ENCODE measurements around the gene MYH9.

Gene MYH9

DNA sequence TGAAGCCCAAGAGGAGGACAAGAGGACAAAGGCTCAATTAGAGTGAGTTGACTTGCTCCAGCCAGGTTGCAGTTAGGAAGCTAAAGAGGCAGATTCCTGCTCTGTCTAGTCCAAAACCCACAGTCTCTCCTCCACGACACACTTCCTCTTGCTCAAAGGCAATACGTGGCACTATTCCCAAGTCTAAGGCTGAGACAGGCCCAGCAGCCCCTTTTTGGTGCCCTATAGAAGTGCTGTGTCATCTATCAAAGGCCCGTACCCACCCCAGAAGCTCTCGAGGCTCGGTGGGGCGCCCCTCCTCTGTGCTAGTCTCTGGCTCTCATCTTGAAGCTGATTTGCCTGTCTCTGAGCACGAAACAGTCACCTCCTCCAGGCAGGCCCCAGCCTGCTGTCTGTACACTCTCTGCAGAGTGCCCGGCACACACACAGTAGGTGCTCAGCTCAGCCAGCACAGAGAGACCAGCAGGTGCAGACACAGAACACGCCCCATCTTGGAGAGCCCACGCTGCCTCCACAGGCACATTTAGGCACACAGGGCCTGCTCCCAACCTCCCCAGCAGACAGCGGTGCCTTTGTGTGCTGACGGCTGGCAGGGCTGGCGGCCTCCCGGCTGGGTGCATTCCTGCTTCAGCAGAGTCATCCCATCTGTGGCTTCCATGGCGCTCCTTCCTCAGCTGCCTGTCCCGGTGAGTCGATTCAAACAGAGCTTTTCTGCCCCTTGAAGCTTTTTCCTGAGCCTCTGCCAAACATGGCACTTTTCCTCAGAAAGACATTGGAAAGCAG, 52.8 kb downstream of the MYH9 start:
- Histone ChIP-seq H3K27me3 (ENCODE audit: control insufficient read depth, low read length) (no peaks in the 10 kb centered on the region), H3K9me3 (ENCODE audit: control insufficient read depth, insufficient read depth, low read length) (no peaks in the 10 kb centered on the region), H3K4me1 (ENCODE audit: control insufficient read depth, low read length) (peaks cover 98% of the 10 kb centered on the region), H3K4me3 (ENCODE audit: low read length) (no peak overlapping the region), H3K4me2 (ENCODE audit: low read length) (no peak overlapping the region; the same call in 1 of the 2 replicates), H4K20me1 (ENCODE audit: control insufficient read depth, insufficient read depth, low read depth, low read length) (0 out of 2 replicates have a peak, but pooled peaks cover 5% of the 10 kb centered on the region), H3K36me3 (ENCODE audit: control insufficient read depth, low read length) (peaks cover 95% of the 10 kb centered on the region), H3K79me2 (ENCODE audit: control insufficient read depth, low read length) (peaks cover 97% of the 10 kb centered on the region), H3K27ac (ENCODE audit: low read depth, low read length) (0 out of 2 replicates have a peak overlapping the region, but pooled peaks have one; percentile 86), H3F3A (ENCODE audit: control insufficient read depth, insufficient read depth) (peaks cover 26% of the 10 kb centered on the region), H3K9me2 (replicated peaks; ENCODE audit: control insufficient read depth, low read length) (no peaks in the 10 kb centered on the region)
- TF ChIP-seq, protein P1, sequence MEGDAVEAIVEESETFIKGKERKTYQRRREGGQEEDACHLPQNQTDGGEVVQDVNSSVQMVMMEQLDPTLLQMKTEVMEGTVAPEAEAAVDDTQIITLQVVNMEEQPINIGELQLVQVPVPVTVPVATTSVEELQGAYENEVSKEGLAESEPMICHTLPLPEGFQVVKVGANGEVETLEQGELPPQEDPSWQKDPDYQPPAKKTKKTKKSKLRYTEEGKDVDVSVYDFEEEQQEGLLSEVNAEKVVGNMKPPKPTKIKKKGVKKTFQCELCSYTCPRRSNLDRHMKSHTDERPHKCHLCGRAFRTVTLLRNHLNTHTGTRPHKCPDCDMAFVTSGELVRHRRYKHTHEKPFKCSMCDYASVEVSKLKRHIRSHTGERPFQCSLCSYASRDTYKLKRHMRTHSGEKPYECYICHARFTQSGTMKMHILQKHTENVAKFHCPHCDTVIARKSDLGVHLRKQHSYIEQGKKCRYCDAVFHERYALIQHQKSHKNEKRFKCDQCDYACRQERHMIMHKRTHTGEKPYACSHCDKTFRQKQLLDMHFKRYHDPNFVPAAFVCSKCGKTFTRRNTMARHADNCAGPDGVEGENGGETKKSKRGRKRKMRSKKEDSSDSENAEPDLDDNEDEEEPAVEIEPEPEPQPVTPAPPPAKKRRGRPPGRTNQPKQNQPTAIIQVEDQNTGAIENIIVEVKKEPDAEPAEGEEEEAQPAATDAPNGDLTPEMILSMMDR (IDR thresholded peaks at IDR 0.05; ENCODE audit: low read depth, low read length, poor library complexity, severe bottlenecking): no peak
- no peak for TF ChIP-seq EZH2phosphoT487 (IDR thresholded peaks at IDR 0.05; ENCODE audit: borderline replicate concordance, low read length)

DNA sequence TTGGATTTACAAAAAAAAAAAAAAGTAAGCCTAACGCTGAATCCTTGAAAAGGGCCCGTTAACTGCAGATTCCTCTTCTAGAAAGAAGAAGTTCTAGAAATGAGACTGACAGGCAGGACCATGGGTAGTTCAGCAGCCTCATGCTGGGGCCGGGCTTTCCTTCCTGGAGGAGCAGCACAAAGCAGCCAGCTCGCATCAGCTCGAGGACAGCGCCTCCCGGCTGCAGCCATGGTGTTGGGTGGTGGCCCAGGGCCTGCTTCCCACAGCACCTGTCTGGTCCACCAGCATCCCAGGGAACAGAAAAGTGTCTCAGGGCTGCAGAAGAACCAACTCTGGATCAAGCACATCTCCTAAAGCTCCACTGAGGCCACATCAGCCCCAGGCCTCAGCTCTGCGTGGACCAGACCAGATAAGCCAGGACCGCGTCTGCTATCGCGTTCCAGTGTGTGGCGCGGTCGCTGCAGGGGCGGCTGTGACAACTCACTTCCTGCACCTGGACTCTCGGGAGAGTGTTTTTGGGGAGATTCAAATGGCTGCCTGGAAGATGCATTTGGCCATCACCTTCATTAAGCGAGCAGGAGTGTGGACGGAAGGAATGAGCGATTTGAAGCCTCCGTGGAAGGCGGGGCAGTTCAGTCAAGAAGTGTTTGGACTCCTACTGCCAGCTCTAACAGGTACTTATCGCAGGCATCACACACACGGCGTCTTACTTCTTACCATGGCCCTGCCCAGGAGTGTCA, 53.5 kb downstream of the MYH9 start:
- Histone ChIP-seq H3K79me2 (ENCODE audit: control insufficient read depth, low read length) (peaks cover 97% of the 10 kb centered on the region), H3F3A (ENCODE audit: control insufficient read depth, insufficient read depth) (peaks cover 26% of the 10 kb centered on the region), H3K4me1 (ENCODE audit: control insufficient read depth, low read length) (peaks cover 98% of the 10 kb centered on the region), H3K9me2 (replicated peaks; ENCODE audit: control insufficient read depth, low read length) (no peaks in the 10 kb centered on the region), H3K9me3 (ENCODE audit: control insufficient read depth, insufficient read depth, low read length) (no peaks in the 10 kb centered on the region), H3K36me3 (ENCODE audit: control insufficient read depth, low read length) (peaks cover 95% of the 10 kb centered on the region), H3K27me3 (ENCODE audit: control insufficient read depth, low read length) (no peaks in the 10 kb centered on the region), H4K20me1 (ENCODE audit: control insufficient read depth, insufficient read depth, low read depth, low read length) (0 out of 2 replicates have a peak, but pooled peaks cover 8% of the 10 kb centered on the region), H3K4me3 (ENCODE audit: low read length) (no peak overlapping the region), H3K4me2 (ENCODE audit: low read length) (peak overlapping the region; percentile 82), H3K27ac (ENCODE audit: low read depth, low read length) (peak overlapping the region; percentile 86)
- TF ChIP-seq, protein P1 (IDR thresholded peaks at IDR 0.05; ENCODE audit: low read depth, low read length, poor library complexity, severe bottlenecking): peak; percentile 50
- no peak for TF ChIP-seq EZH2phosphoT487 (IDR thresholded peaks at IDR 0.05; ENCODE audit: borderline replicate concordance, low read length)

DNA sequence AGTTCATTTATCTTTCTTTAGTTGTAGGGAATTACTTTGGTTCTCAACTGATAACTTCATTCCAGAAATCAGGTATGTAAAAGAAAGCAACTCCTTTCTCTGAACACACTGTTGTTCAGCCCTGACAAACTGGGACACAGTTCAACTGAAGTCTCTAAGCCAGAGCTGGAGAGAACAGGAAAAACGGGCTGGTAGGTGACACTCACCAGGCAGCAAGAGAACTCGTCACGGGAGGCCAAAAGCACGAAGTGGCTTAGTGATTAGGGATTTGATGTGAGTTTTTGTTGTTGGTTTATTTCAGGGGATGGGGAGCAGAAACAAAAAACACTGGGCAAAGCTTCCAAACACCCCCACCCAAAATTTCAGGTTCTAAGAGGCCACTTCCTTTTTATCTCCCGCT, 54.1 kb downstream of the MYH9 start:
- Histone ChIP-seq H3K36me3 (ENCODE audit: control insufficient read depth, low read length) (peaks cover 95% of the 10 kb centered on the region), H4K20me1 (ENCODE audit: control insufficient read depth, insufficient read depth, low read depth, low read length) (0 out of 2 replicates have a peak, but pooled peaks cover 8% of the 10 kb centered on the region), H3K9me3 (ENCODE audit: control insufficient read depth, insufficient read depth, low read length) (no peaks in the 10 kb centered on the region), H3K79me2 (ENCODE audit: control insufficient read depth, low read length) (peaks cover 97% of the 10 kb centered on the region), H3K27ac (ENCODE audit: low read depth, low read length) (peak overlapping the region; percentile 86), H3K9me2 (replicated peaks; ENCODE audit: control insufficient read depth, low read length) (no peaks in the 10 kb centered on the region), H3F3A (ENCODE audit: control insufficient read depth, insufficient read depth) (peaks cover 26% of the 10 kb centered on the region), H3K4me1 (ENCODE audit: control insufficient read depth, low read length) (peaks cover 98% of the 10 kb centered on the region), H3K4me3 (ENCODE audit: low read length) (no peak overlapping the region), H3K27me3 (ENCODE audit: control insufficient read depth, low read length) (no peaks in the 10 kb centered on the region), H3K4me2 (ENCODE audit: low read length) (peak overlapping the region; percentile 82)
- TF ChIP-seq EZH2phosphoT487 (IDR thresholded peaks at IDR 0.05; ENCODE audit: borderline replicate concordance, low read length): no peak
- TF ChIP-seq, protein P1 (IDR thresholded peaks at IDR 0.05; ENCODE audit: low read depth, low read length, poor library complexity, severe bottlenecking): no peak

Data from DOHH2 (cell line).